HepG2 (cell line): ENCODE results near the gene KLK7. TPM values are rescaled to one million over a fixed set of nuclear protein-coding genes. Genes with fewer than 3 reads are reported as not detected.

ENCODE experiments used
- ATAC-seq: fragments of 200-7000 bp; cut with Tn5 transposase; 3 replicates; pipeline ENCODE4 v1.9.1; 2020; ENCODE audit warnings: mild to moderate bottlenecking, moderate library complexity
- BruUV-seq: library from RNA; stranded (reverse); fragments of 400-500 nt; replicated peaks from 2 replicates; lab custom pipeline; 2021; lab: Mats Ljungman, UMichigan
- CTCF ChIA-PET: fragments of 300-600 bp; formaldehyde crosslinking; extraction: SDS; loops from one replicate; lab custom pipeline; 2021; ENCODE audit warnings: low total read pairs, inconsistent platforms, low intra/inter-chr PET ratio; lab: Yijun Ruan, JAX
- POLR2A ChIA-PET: fragments of 350-600 bp; sonication (Branson Sonifier 250); formaldehyde crosslinking; loops from one replicate; lab custom pipeline; 2020; ENCODE audit warnings: antibody characterized with exemption, inconsistent platforms; lab: Yijun Ruan, JAX
- DNase-seq: peaks from one replicate; pipeline ENCODE4 v3.0.0-alpha.2; 2015; ENCODE audit warnings: low spot score
- FAIRE-seq: peaks from 3 replicates; lab custom pipeline; 2011; peaks lifted over from hg19 to GRCh38; lab: Jason Lieb, UNC
- H2AFZ ChIP-seq: one replicate; pipeline ENCODE4 v1.6.1; 2011; ENCODE audit warnings: low read length, inconsistent platforms
- H3K27ac ChIP-seq: fragments of 300-600 bp; 3 replicates; pipeline ENCODE4 v1.8.0; 2011; ENCODE audit warnings: mixed run types, mild to moderate bottlenecking, mixed read lengths, low read length, inconsistent platforms; ENCODE audit not compliant: insufficient read depth; ENCODE audit errors: extremely low read length
- H3K27me3 ChIP-seq, 2 experiments: fragments of 200-600 bp in 1 of 2; 2 replicates in 1 of 2; 3 replicates in 1 of 2; pipeline versions ENCODE4 v1.6.0 to v1.8.0; 2011; ENCODE audit warnings: low read length in 2 of 2, mild to moderate bottlenecking in 2 of 2, moderate library complexity in 2 of 2, inconsistent platforms in 1 of 2; ENCODE audit not compliant: insufficient read depth in 2 of 2, control insufficient read depth in 1 of 2
- H3K36me3 ChIP-seq, 2 experiments: fragments of 200-600 bp in 1 of 2; replicated peaks in 1 of 2; 2 replicates in 1 of 2; 3 replicates in 1 of 2; pipeline versions ENCODE4 v1.5.1 to v1.8.0; 2011; ENCODE audit warnings: low read length in 2 of 2, inconsistent platforms in 1 of 2; ENCODE audit not compliant: insufficient read depth in 2 of 2, control insufficient read depth in 1 of 2
- H3K4me1 ChIP-seq: 2 replicates; pipeline ENCODE4 v1.5.1; 2012; ENCODE audit warnings: low read length, inconsistent platforms; ENCODE audit not compliant: insufficient read depth
- H3K4me2 ChIP-seq: 2 replicates; pipeline ENCODE4 v1.6.0; 2011; ENCODE audit warnings: low read depth, low read length, inconsistent platforms
- H3K4me3 ChIP-seq, 3 experiments: fragments of 200-600 bp in 1 of 3; sonication (generic), shearing (Covaris generic) in 1 of 3; replicated peaks in 1 of 3; 2 replicates each; pipeline ENCODE4 v1.5.1; 2011 to 2016; ENCODE audit warnings: low read length in 3 of 3, inconsistent platforms in 2 of 3, low read depth in 2 of 3, mild to moderate bottlenecking in 2 of 3, control low read depth in 1 of 3, mixed read lengths in 1 of 3; ENCODE audit not compliant: insufficient read depth in 1 of 3
- H3K79me2 ChIP-seq: one replicate; pipeline ENCODE4 v1.6.1; 2011; ENCODE audit warnings: low read length, inconsistent platforms; ENCODE audit not compliant: insufficient read depth
- H3K9ac ChIP-seq: 2 replicates; pipeline ENCODE4 v1.6.0; 2011; ENCODE audit warnings: mild to moderate bottlenecking, low read depth, low read length, inconsistent platforms; ENCODE audit not compliant: insufficient read depth
- H3K9me3 ChIP-seq: 2 replicates; pipeline ENCODE4 v1.5.1; 2012; ENCODE audit warnings: mild to moderate bottlenecking, low read length
- H4K20me1 ChIP-seq: 2 replicates; pipeline ENCODE4 v1.6.0; 2011; ENCODE audit warnings: inconsistent platforms, mild to moderate bottlenecking, low read length, moderate library complexity; ENCODE audit not compliant: insufficient read depth
- ERF ChIP-seq: IDR thresholded peaks from 2 replicates; pipeline ENCODE4 v1.6.1; 2018; ENCODE audit warnings: missing biosample characterization, missing genetic modification reagents
- KAT8 ChIP-seq: IDR thresholded peaks from 2 replicates; pipeline ENCODE4 v1.6.1; 2016; ENCODE audit warnings: missing genetic modification reagents, missing compliant biosample characterization
- MIXL1 ChIP-seq: IDR thresholded peaks from 2 replicates; pipeline ENCODE4 v1.6.1; 2016
- MXI1 ChIP-seq: IDR thresholded peaks from 3 replicates; pipeline ENCODE4 v1.6.1; 2012; ENCODE audit warnings: low read depth, low read length, inconsistent platforms, borderline replicate concordance
- MZF1 ChIP-seq: sonication (generic); formaldehyde crosslinking; IDR thresholded peaks from 2 replicates; pipeline ENCODE4 v1.8.1; 2023; ENCODE audit warnings: mild to moderate bottlenecking, missing genetic modification reagents, borderline replicate concordance
- NR0B2 ChIP-seq: sonication (generic); formaldehyde crosslinking; IDR thresholded peaks from 2 replicates; pipeline ENCODE4 v1.4.0; 2020; ENCODE audit warnings: mild to moderate bottlenecking, missing genetic modification reagents
- PHF8 ChIP-seq: sonication (generic); formaldehyde crosslinking; IDR thresholded peaks from 2 replicates; pipeline ENCODE4 v1.5.0; 2020; ENCODE audit warnings: missing genetic modification reagents
- PRDM4 ChIP-seq: sonication (generic); formaldehyde crosslinking; IDR thresholded peaks from 2 replicates; pipeline ENCODE4 v1.9.0; 2021; ENCODE audit warnings: missing genetic modification reagents, borderline replicate concordance
- STAG1 ChIP-seq: sonication (generic); formaldehyde crosslinking; IDR thresholded peaks from 2 replicates; pipeline ENCODE4 v1.4.0; 2020; ENCODE audit warnings: missing genetic modification reagents
- ZFP1 ChIP-seq: IDR thresholded peaks from 2 replicates; pipeline ENCODE4 v1.6.1; 2016
- ZFP41 ChIP-seq: sonication (generic); formaldehyde crosslinking; IDR thresholded peaks from 2 replicates; pipeline ENCODE4 v1.4.0; 2020; ENCODE audit warnings: mild to moderate bottlenecking, missing genetic modification reagents, borderline replicate concordance
- ZFP62 ChIP-seq: sonication (generic); formaldehyde crosslinking; IDR thresholded peaks from 2 replicates; pipeline ENCODE4 v1.4.0; 2020; ENCODE audit warnings: missing genetic modification reagents
- ZNF564 ChIP-seq: sonication (generic); formaldehyde crosslinking; IDR thresholded peaks from 2 replicates; pipeline ENCODE4 v1.8.1; 2023; ENCODE audit warnings: mild to moderate bottlenecking, missing genetic modification reagents
- ZNF891 ChIP-seq: sonication (generic); formaldehyde crosslinking; IDR thresholded peaks from 2 replicates; pipeline ENCODE4 v1.5.0; 2020; ENCODE audit warnings: mild to moderate bottlenecking, missing genetic modification reagents
- WGBS: methylation state at CpG from one replicate; pipeline ENCODE4 v1.1.6; 2017; ENCODE audit warnings: low lambda C conversion rate; 5-methylcytosine and 5-hydroxymethylcytosine counted together
- in situ Hi-C: cut with HindIII; loops from 2 replicates; pipeline ENCODE4 v1.10.0; 2017; ENCODE audit warnings: low pct_unique_long_range_greater_than_20kb; ENCODE audit not compliant: extremely low pct_ligation_motif_present
- intact Hi-C: fragments of 100-400 bp; cut with micrococcal nuclease; formaldehyde crosslinking; loops from one replicate; pipeline ENCODE4 v1.10.0; 2022; ENCODE audit not compliant: unreplicated experiment
- polyA plus RNA-seq, 8 experiments: library from polyadenylated mRNA; depleted of rRNA in 3 of 8; stranded (reverse) in 7 of 8; unstranded in 1 of 8; fragments of >200 nt; fragmentation: Illumina TruSeq in 4 of 8; extraction: Trizol in 4 of 8; gene quantifications; 2 replicates each; pipeline versions ENCODE4 v1.2.1 to v1.2.3, GENCODE V29; 2011 to 2016; ENCODE audit warnings: low read depth in 4 of 8, missing spikeins in 1 of 8, mixed read lengths in 1 of 8; ENCODE audit not compliant: insufficient read depth in 1 of 8
- total RNA-seq, 5 experiments: library from RNA; depleted of rRNA; stranded (reverse); fragments of >200 nt; fragmentation: Illumina TruSeq; extraction: Trizol; gene quantifications; 2 replicates each; pipeline ENCODE4 v1.2.3, GENCODE V29; 2016; ENCODE audit warnings: low read depth in 1 of 5
- TF ChIP-seq, protein P1 (sequence below): sonication (generic); formaldehyde crosslinking; IDR thresholded peaks from 2 replicates; pipeline ENCODE4 v1.4.0; 2020; ENCODE audit warnings: missing genetic modification reagents, borderline replicate concordance
- TF ChIP-seq, protein P2 (sequence below): sonication (generic); formaldehyde crosslinking; IDR thresholded peaks from 2 replicates; pipeline ENCODE4 v1.8.1; 2023; ENCODE audit warnings: mild to moderate bottlenecking, missing genetic modification reagents, borderline replicate concordance
- TF ChIP-seq, protein P3 (sequence below): sonication (generic); formaldehyde crosslinking; IDR thresholded peaks from 2 replicates; pipeline ENCODE4 v1.4.0; 2020; ENCODE audit warnings: low read depth, missing genetic modification reagents

Gene KLK7
- total and polyA plus RNA-seq, 2 of the 13 experiments (the other 11 are each of a cell fraction or from before 2014, with no cell fraction given) = not detected

DNA sequence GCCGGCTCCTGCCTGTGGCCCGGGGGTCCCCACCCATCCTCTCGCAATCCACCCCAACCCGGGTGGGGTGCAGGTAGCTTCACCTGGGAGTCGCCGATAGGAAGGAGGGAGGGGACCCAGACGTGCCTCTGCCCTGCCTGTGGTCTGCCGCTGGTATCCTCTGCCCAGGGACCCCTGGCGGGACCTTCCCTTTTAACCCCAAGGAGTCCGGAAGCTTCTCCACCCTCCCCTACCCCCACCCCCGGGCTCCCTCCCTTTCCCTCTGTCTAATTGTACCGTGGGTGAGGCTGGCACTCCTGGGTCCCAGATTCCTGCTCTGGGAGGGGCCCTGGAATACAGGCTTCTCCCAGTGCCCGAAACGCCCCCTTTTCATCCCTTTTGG, 35.8 kb upstream of the KLK7 start, which contains the start of gene KLK10:
KLK10 (minus strand) TSS at position 166 of the 382 bp plus-strand sequence. CDS start 579 bp downstream, outside the sequence.
- no peaks in the 10 kb centered on the region for H3K9me3 ChIP-seq
- 0 out of 2 replicates have a peak, but pooled peaks cover 4% of the 10 kb centered on the region for H3K4me1 ChIP-seq
- no peaks in the 10 kb centered on the region for H3K79me2 ChIP-seq
- DNase-seq = no peak
- POLR2A ChIA-PET = no interaction called here
- CTCF ChIA-PET = no interaction called here
- ATAC-seq = no peak
- in situ Hi-C loops (loop anchor here (5.0 kb wide), 2 partner anchors 73 to 87 kb away; no protein-coding TSS in a partner anchor), intact Hi-C loops (loop anchor here (10.0 kb wide), 1 partner anchor 85 kb away; no protein-coding TSS in a partner anchor)
- H4K20me1 ChIP-seq = no peaks in the 10 kb centered on the region
- no peak within 1 kb of the TSS for H3K27ac ChIP-seq
- H3K36me3 ChIP-seq = no peaks in the 10 kb centered on the region
- WGBS = 7% methylated on average over 6 of the region's 14 CpGs
- no TSS peak for BruUV-seq
- no peak within 1 kb of the TSS for H2AFZ ChIP-seq
- H3K4me3 ChIP-seq = peak within 1 kb of the TSS in 2 of 3 experiments; percentile 10 to 50; a peak in 2 of 6 replicates
- no peak within 1 kb of the TSS for H3K9ac ChIP-seq
- H3K27me3 ChIP-seq = peaks cover 5 to 41% of the 10 kb centered on the region in 2 experiments; a peak in 4 of 5 replicates
- peak within 1 kb of the TSS; percentile 39; the same call in 1 of the 2 replicates for H3K4me2 ChIP-seq
- no peak for FAIRE-seq
- no peak for TF ChIP-seq STAG1 (CRISPR knock-in tag)
- no peak for TF ChIP-seq MXI1
- no peak for TF ChIP-seq ERF (CRISPR knock-in tag)
- TF ChIP-seq ZFP1 (CRISPR knock-in tag) = no peak
- no peak for TF ChIP-seq KAT8 (CRISPR knock-in tag)
- TF ChIP-seq MIXL1 (CRISPR knock-in tag) = no peak
- TF ChIP-seq, protein P1, sequence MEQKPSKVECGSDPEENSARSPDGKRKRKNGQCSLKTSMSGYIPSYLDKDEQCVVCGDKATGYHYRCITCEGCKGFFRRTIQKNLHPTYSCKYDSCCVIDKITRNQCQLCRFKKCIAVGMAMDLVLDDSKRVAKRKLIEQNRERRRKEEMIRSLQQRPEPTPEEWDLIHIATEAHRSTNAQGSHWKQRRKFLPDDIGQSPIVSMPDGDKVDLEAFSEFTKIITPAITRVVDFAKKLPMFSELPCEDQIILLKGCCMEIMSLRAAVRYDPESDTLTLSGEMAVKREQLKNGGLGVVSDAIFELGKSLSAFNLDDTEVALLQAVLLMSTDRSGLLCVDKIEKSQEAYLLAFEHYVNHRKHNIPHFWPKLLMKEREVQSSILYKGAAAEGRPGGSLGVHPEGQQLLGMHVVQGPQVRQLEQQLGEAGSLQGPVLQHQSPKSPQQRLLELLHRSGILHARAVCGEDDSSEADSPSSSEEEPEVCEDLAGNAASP = no peak
- TF ChIP-seq ZNF564 (CRISPR knock-in tag) = no peak
- no peak for TF ChIP-seq MZF1 (CRISPR knock-in tag)
- TF ChIP-seq ZNF891 = no peak
- no peak for TF ChIP-seq PRDM4
- TF ChIP-seq, protein P2, sequence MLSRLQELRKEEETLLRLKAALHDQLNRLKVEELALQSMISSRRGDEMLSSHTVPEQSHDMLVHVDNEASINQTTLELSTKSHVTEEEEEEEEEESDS (CRISPR knock-in tag) = no peak
- no peak for TF ChIP-seq NR0B2 (CRISPR knock-in tag)
- TF ChIP-seq PHF8 = no peak
- no peak for TF ChIP-seq ZFP41 (CRISPR knock-in tag)
- TF ChIP-seq, protein P3, sequence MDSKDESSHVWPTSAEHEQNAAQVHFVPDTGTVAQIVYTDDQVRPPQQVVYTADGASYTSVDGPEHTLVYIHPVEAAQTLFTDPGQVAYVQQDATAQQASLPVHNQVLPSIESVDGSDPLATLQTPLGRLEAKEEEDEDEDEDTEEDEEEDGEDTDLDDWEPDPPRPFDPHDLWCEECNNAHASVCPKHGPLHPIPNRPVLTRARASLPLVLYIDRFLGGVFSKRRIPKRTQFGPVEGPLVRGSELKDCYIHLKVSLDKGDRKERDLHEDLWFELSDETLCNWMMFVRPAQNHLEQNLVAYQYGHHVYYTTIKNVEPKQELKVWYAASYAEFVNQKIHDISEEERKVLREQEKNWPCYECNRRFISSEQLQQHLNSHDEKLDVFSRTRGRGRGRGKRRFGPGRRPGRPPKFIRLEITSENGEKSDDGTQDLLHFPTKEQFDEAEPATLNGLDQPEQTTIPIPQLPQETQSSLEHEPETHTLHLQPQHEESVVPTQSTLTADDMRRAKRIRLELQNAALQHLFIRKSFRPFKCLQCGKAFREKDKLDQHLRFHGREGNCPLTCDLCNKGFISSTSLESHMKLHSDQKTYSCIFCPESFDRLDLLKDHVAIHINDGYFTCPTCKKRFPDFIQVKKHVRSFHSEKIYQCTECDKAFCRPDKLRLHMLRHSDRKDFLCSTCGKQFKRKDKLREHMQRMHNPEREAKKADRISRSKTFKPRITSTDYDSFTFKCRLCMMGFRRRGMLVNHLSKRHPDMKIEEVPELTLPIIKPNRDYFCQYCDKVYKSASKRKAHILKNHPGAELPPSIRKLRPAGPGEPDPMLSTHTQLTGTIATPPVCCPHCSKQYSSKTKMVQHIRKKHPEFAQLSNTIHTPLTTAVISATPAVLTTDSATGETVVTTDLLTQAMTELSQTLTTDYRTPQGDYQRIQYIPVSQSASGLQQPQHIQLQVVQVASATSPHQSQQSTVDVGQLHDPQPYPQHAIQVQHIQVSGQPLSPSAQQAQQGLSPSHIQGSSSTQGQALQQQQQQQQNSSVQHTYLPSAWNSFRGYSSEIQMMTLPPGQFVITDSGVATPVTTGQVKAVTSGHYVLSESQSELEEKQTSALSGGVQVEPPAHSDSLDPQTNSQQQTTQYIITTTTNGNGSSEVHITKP = no peak
- TF ChIP-seq ZFP62 = no peak
